WTC11 (cell line): Measurements from ENCODE around the gene CCDC154.

Experiments used
- GABPB1 ChIP-seq: sonication (generic); formaldehyde crosslinking; IDR thresholded peaks from 2 replicates; pipeline ENCODE4 v1.8.1; 2023; ENCODE audit warnings: mild to moderate bottlenecking, missing genetic modification reagents
- GTF2I ChIP-seq: fragments of 250-450 bp; sonication (Bioruptor Pico); conservative IDR thresholded peaks from 2 replicates; pipeline ENCODE4 v1.4.0; 2021; ENCODE audit warnings: mild to moderate bottlenecking
- IRF2 ChIP-seq: sonication (generic); formaldehyde crosslinking; IDR thresholded peaks from 2 replicates; pipeline ENCODE4 v1.8.0; 2022; ENCODE audit warnings: low read depth, missing genetic modification reagents, borderline replicate concordance
- NR2C2 ChIP-seq: sonication (generic); formaldehyde crosslinking; IDR thresholded peaks from 2 replicates; pipeline ENCODE4 v1.8.0; 2022; ENCODE audit warnings: mild to moderate bottlenecking, missing genetic modification reagents
- SMAD3 ChIP-seq: sonication (generic); formaldehyde crosslinking; IDR thresholded peaks from 2 replicates; pipeline ENCODE4 v1.8.0; 2022; ENCODE audit warnings: missing genetic modification reagents, mild to moderate bottlenecking, borderline replicate concordance
- SP1 ChIP-seq: sonication (generic); formaldehyde crosslinking; conservative IDR thresholded peaks from 2 replicates; pipeline ENCODE4 v1.8.1; 2022; ENCODE audit warnings: missing genetic modification reagents
- TCF7 ChIP-seq: sonication (generic); formaldehyde crosslinking; IDR thresholded peaks from 2 replicates; pipeline ENCODE4 v1.8.0; 2022; ENCODE audit warnings: mild to moderate bottlenecking, low read depth, missing genetic modification reagents, moderate library complexity
- ZNF317 ChIP-seq: sonication (generic); formaldehyde crosslinking; IDR thresholded peaks from 2 replicates; pipeline ENCODE4 v1.8.1; 2023; ENCODE audit warnings: low read depth, mild to moderate bottlenecking, moderate library complexity, missing genetic modification reagents, borderline replicate concordance
- ZNF423 ChIP-seq: fragments of 250-450 bp; sonication (Bioruptor Pico); IDR thresholded peaks from 2 replicates; pipeline ENCODE4 v2.1.2; 2022; ENCODE audit warnings: mild to moderate bottlenecking, moderate library complexity
- TF ChIP-seq, protein P1 (sequence below): sonication (generic); formaldehyde crosslinking; IDR thresholded peaks from 2 replicates; pipeline ENCODE4 v1.8.0; 2022; ENCODE audit warnings: mild to moderate bottlenecking, missing genetic modification reagents
- TF ChIP-seq, protein P2 (sequence below): fragments of 200-600 bp; IDR thresholded peaks from 2 replicates; pipeline ENCODE4 v1.8.0; 2022; ENCODE audit warnings: antibody characterized with exemption
- TF ChIP-seq, protein P3 (sequence below): fragments of 250-450 bp; sonication (Bioruptor Pico); IDR thresholded peaks from 2 replicates; pipeline ENCODE4 v1.9.0; 2021; ENCODE audit warnings: mild to moderate bottlenecking, borderline replicate concordance
- TF ChIP-seq, protein P4 (sequence below): sonication (generic); formaldehyde crosslinking; IDR thresholded peaks from 2 replicates; pipeline ENCODE4 v1.8.0; 2022; ENCODE audit warnings: mild to moderate bottlenecking, missing genetic modification reagents
- TF ChIP-seq, protein P5 (sequence below): sonication (generic); formaldehyde crosslinking; IDR thresholded peaks from 2 replicates; pipeline ENCODE4 v1.8.1; 2022; ENCODE audit warnings: low read depth, missing genetic modification reagents, borderline replicate concordance

DNA sequence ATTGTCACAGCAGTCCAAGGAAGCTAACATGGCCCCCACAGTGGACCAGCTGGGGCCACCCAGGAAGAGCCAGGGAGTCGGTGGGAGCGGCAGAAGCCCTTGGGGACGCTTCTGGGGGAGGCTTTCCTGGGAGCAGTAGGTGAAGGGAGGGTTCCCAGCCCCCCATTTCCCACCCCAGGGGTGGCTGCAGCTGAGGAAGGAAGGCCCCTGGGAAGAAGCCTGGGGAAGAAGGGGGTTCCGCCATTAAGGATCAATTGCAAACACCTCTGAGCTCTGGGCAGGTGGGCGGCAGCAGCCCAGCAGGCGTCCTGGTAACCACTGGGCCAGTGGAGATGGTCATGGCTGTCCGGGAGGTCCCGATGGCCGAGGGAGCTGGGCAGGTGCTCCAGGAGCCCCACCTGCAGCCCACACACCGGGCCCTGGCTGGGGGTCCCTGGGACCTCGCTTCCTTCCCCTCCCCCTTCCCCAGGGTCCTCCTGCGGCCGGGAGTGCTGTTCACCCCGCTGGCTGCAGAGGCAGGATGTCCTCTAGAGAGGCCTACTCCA, 14.1 kb downstream of the CCDC154 start:
- TF ChIP-seq SP1 (CRISPR knock-in tag) (no peak), GTF2I (CRISPR knock-in tag) (no peak), ZNF423 (CRISPR knock-in tag) (no peak), SMAD3 (CRISPR knock-in tag) (no peak), IRF2 (CRISPR knock-in tag) (no peak), GABPB1 (CRISPR knock-in tag) (no peak), NR2C2 (CRISPR knock-in tag) (no peak), TCF7 (CRISPR knock-in tag) (no peak), ZNF317 (no peak)
- TF ChIP-seq, protein P1, sequence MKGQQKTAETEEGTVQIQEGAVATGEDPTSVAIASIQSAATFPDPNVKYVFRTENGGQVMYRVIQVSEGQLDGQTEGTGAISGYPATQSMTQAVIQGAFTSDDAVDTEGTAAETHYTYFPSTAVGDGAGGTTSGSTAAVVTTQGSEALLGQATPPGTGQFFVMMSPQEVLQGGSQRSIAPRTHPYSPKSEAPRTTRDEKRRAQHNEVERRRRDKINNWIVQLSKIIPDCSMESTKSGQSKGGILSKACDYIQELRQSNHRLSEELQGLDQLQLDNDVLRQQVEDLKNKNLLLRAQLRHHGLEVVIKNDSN: no peak
- TF ChIP-seq, protein P2, sequence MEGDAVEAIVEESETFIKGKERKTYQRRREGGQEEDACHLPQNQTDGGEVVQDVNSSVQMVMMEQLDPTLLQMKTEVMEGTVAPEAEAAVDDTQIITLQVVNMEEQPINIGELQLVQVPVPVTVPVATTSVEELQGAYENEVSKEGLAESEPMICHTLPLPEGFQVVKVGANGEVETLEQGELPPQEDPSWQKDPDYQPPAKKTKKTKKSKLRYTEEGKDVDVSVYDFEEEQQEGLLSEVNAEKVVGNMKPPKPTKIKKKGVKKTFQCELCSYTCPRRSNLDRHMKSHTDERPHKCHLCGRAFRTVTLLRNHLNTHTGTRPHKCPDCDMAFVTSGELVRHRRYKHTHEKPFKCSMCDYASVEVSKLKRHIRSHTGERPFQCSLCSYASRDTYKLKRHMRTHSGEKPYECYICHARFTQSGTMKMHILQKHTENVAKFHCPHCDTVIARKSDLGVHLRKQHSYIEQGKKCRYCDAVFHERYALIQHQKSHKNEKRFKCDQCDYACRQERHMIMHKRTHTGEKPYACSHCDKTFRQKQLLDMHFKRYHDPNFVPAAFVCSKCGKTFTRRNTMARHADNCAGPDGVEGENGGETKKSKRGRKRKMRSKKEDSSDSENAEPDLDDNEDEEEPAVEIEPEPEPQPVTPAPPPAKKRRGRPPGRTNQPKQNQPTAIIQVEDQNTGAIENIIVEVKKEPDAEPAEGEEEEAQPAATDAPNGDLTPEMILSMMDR: no peak
- TF ChIP-seq, protein P3, sequence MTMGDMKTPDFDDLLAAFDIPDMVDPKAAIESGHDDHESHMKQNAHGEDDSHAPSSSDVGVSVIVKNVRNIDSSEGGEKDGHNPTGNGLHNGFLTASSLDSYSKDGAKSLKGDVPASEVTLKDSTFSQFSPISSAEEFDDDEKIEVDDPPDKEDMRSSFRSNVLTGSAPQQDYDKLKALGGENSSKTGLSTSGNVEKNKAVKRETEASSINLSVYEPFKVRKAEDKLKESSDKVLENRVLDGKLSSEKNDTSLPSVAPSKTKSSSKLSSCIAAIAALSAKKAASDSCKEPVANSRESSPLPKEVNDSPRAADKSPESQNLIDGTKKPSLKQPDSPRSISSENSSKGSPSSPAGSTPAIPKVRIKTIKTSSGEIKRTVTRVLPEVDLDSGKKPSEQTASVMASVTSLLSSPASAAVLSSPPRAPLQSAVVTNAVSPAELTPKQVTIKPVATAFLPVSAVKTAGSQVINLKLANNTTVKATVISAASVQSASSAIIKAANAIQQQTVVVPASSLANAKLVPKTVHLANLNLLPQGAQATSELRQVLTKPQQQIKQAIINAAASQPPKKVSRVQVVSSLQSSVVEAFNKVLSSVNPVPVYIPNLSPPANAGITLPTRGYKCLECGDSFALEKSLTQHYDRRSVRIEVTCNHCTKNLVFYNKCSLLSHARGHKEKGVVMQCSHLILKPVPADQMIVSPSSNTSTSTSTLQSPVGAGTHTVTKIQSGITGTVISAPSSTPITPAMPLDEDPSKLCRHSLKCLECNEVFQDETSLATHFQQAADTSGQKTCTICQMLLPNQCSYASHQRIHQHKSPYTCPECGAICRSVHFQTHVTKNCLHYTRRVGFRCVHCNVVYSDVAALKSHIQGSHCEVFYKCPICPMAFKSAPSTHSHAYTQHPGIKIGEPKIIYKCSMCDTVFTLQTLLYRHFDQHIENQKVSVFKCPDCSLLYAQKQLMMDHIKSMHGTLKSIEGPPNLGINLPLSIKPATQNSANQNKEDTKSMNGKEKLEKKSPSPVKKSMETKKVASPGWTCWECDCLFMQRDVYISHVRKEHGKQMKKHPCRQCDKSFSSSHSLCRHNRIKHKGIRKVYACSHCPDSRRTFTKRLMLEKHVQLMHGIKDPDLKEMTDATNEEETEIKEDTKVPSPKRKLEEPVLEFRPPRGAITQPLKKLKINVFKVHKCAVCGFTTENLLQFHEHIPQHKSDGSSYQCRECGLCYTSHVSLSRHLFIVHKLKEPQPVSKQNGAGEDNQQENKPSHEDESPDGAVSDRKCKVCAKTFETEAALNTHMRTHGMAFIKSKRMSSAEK (CRISPR knock-in tag): no peak
- TF ChIP-seq, protein P4, sequence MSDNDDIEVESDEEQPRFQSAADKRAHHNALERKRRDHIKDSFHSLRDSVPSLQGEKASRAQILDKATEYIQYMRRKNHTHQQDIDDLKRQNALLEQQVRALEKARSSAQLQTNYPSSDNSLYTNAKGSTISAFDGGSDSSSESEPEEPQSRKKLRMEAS: no peak
- TF ChIP-seq, protein P5, sequence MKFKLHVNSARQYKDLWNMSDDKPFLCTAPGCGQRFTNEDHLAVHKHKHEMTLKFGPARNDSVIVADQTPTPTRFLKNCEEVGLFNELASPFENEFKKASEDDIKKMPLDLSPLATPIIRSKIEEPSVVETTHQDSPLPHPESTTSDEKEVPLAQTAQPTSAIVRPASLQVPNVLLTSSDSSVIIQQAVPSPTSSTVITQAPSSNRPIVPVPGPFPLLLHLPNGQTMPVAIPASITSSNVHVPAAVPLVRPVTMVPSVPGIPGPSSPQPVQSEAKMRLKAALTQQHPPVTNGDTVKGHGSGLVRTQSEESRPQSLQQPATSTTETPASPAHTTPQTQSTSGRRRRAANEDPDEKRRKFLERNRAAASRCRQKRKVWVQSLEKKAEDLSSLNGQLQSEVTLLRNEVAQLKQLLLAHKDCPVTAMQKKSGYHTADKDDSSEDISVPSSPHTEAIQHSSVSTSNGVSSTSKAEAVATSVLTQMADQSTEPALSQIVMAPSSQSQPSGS (CRISPR knock-in tag): no peak
